A673 (cell line): ENCODE data around the gene AP3S2. TPM values are rescaled to one million over a fixed set of nuclear protein-coding genes. Genes with fewer than 3 reads are reported as not detected.
A peak's percentile ranks its signal among the peaks of the same experiment; 100 is the strongest.

Experiments used
- BruUV-seq: library from RNA; stranded (reverse); fragments of 400-500 nt; replicated peaks from 2 replicates; lab custom pipeline; 2021; lab: Mats Ljungman, UMichigan
- CTCF ChIA-PET: fragments of 300-600 bp; sonication (Branson Sonifier 250); formaldehyde crosslinking; loops from one replicate; lab custom pipeline; 2022; ENCODE audit warnings: antibody characterized with exemption; lab: Charles Lee
- POLR2A ChIA-PET: fragments of 300-600 bp; sonication (Branson Sonifier 250); formaldehyde crosslinking; loops from one replicate; lab custom pipeline; 2022; ENCODE audit warnings: antibody characterized with exemption; ENCODE audit not compliant: low non-redundant PET; lab: Charles Lee
- DNase-seq: peaks from one replicate; pipeline ENCODE4 v3.0.0-alpha.2; 2015; ENCODE audit warnings: low spot score
- H3K27ac ChIP-seq: fragments of 200-600 bp; sonication (generic); 2 replicates; pipeline ENCODE4 v1.5.1; 2016; ENCODE audit warnings: mixed run types, low read depth, mild to moderate bottlenecking, mixed read lengths, antibody characterized with exemption, low read length; ENCODE audit not compliant: poor library complexity, severe bottlenecking
- H3K27me3 ChIP-seq: fragments of 200-600 bp; sonication (generic); replicated peaks from 2 replicates; pipeline ENCODE4 v1.6.1; 2017; ENCODE audit warnings: mixed run types, low read depth, mild to moderate bottlenecking, mixed read lengths, antibody characterized with exemption, low read length; ENCODE audit not compliant: insufficient read depth, poor library complexity
- H3K36me3 ChIP-seq: fragments of 200-600 bp; sonication (generic); 2 replicates; pipeline ENCODE4 v1.6.1; 2016; ENCODE audit warnings: mixed run types, mild to moderate bottlenecking, mixed read lengths, antibody characterized with exemption, low read length; ENCODE audit not compliant: insufficient read depth, poor library complexity, severe bottlenecking
- H3K4me1 ChIP-seq: fragments of 200-600 bp; sonication (generic); 2 replicates; pipeline ENCODE4 v1.6.1; 2017; ENCODE audit warnings: mixed run types, mild to moderate bottlenecking, mixed read lengths, antibody characterized with exemption, low read length; ENCODE audit not compliant: insufficient read depth, poor library complexity, severe bottlenecking
- H3K4me3 ChIP-seq: fragments of 200-600 bp; sonication (generic); 2 replicates; pipeline ENCODE4 v1.5.1; 2016; ENCODE audit warnings: low read depth, mixed run types, mild to moderate bottlenecking, mixed read lengths, low read length; ENCODE audit not compliant: poor library complexity, severe bottlenecking
- H3K9me3 ChIP-seq: fragments of 200-600 bp; sonication (generic); 2 replicates; pipeline ENCODE4 v1.6.1; 2016; ENCODE audit warnings: mixed run types, low read depth, mild to moderate bottlenecking, mixed read lengths, antibody characterized with exemption, low read length; ENCODE audit not compliant: poor library complexity, severe bottlenecking
- CTCF ChIP-seq: fragments of 300-800, 200-600 bp; sonication (generic); conservative IDR thresholded peaks from 2 replicates; pipeline ENCODE4 v1.5.1; 2017; ENCODE audit warnings: low read depth, mild to moderate bottlenecking, antibody characterized with exemption, low read length, moderate library complexity, mixed read lengths
- EZH2 ChIP-seq: fragments of 200-600 bp; sonication (generic); IDR thresholded peaks from 2 replicates; pipeline ENCODE4 v1.6.1; 2017; ENCODE audit warnings: borderline replicate concordance, low read depth, mild to moderate bottlenecking, mixed read lengths, antibody characterized with exemption, low read length; ENCODE audit not compliant: poor library complexity, severe bottlenecking
- intact Hi-C: fragments of 100-400 bp; cut with micrococcal nuclease; formaldehyde crosslinking; loops from one replicate; pipeline ENCODE4 v1.10.0; 2022; ENCODE audit not compliant: unreplicated experiment
- total RNA-seq: library from RNA; stranded (reverse); gene quantifications from 2 replicates; pipeline ENCODE4 v1.2.3, GENCODE V29; 2021

The AP3S2 gene
- total RNA-seq, 1 experiment from 2014 or later: 32.0 TPM

- H3K4me1 ChIP-seq: no peaks in the 10 kb centered on the region
- H3K36me3 ChIP-seq: no peaks in the 10 kb centered on the region
- peak; percentile 30 for DNase-seq
- BruUV-seq: no TSS peak
- no peaks in the 10 kb centered on the region for H3K9me3 ChIP-seq
- POLR2A ChIA-PET: interaction anchor here (0.7 kb wide), 1 partner anchor 51 kb away, joined by 3 read pairs; no protein-coding TSS in a partner anchor
- H3K27me3 ChIP-seq: no peaks in the 10 kb centered on the region
- intact Hi-C loops: no loop called here
- CTCF ChIA-PET: no interaction called here
- H3K4me3 ChIP-seq: no peak overlapping the region
- no peak for TF ChIP-seq CTCF
- no peak for TF ChIP-seq EZH2
- H3K27ac ChIP-seq: no peak overlapping the region
Measured at GRCh38 chr15:89845305-89845893, 48.4 kb downstream of the AP3S2 start.

DNA sequence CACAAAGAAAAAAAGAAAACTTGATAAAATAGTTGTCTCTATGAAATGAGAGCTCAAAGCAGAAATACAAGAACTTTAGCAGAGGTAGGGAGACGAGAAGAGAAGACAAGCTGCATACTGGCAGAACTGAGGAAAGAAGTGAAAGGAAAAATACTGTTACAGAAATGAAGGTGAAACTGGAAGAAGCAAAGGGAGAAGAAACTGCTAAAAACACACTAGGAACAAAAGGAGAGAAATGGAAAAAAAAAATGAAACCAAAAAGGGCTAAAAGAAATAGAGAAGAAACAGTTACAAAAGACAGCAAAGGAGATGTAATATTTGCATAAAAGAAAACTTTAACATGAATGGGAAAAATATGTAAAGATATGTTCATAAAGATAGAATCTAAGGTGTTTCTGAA, 51.8 kb downstream of the AP3S2 start:
- H3K4me3 ChIP-seq: no peak overlapping the region
- no peak overlapping the region for H3K27ac ChIP-seq
- no peaks in the 10 kb centered on the region for H3K9me3 ChIP-seq
- no peak for DNase-seq
- no peak for TF ChIP-seq EZH2
- no peak for TF ChIP-seq CTCF
- intact Hi-C loops: no loop called here
- CTCF ChIA-PET: interaction anchor here (0.5 kb wide), 1 partner anchor 104 kb away, joined by 6 read pairs; no protein-coding TSS in a partner anchor
- BruUV-seq: no TSS peak
- H3K27me3 ChIP-seq: no peaks in the 10 kb centered on the region
- no peaks in the 10 kb centered on the region for H3K4me1 ChIP-seq
- peaks cover 2% of the 10 kb centered on the region for H3K36me3 ChIP-seq
- POLR2A ChIA-PET: no interaction called here

- H3K27ac ChIP-seq: no peak overlapping the region
- ChIA-PET POLR2A (no interaction called here), CTCF (interaction anchor here (0.5 kb wide), 1 partner anchor 103 kb away, joined by 6 read pairs; no protein-coding TSS in a partner anchor)
Measured at GRCh38 chr15:89841306-89841705, 52.5 kb downstream of the AP3S2 start.

More at GRCh38 chr15:89841306-89841705, 52.5 kb downstream of the AP3S2 start:
- intact Hi-C loops: no loop called here
- no peak for DNase-seq
- Histone ChIP-seq H3K27me3 (no peaks in the 10 kb centered on the region), H3K4me1 (no peaks in the 10 kb centered on the region), H3K9me3 (no peaks in the 10 kb centered on the region), H3K4me3 (no peak overlapping the region), H3K36me3 (peaks cover 4% of the 10 kb centered on the region)
- no peak for TF ChIP-seq EZH2
- TF ChIP-seq CTCF: no peak
- no TSS peak for BruUV-seq
